ENCODE data around the gene KAT14.
"Not testable (repeated sequence)": the region's sequence is repeated elsewhere in the genome, so short reads cannot be mapped to it uniquely, and the experiment has no call there.

KAT14 gene

GRCh38 chr20:18226741-18227140 lies 89.1 kb downstream of the KAT14 start:
- not testable (repeated sequence) for DNase-seq

GRCh38 chr20:18233408-18233943 lies 95.8 kb downstream of the KAT14 start:
- DNase-seq: no peak
